ENCODE data around the gene TPH1.

The TPH1 gene

DNA sequence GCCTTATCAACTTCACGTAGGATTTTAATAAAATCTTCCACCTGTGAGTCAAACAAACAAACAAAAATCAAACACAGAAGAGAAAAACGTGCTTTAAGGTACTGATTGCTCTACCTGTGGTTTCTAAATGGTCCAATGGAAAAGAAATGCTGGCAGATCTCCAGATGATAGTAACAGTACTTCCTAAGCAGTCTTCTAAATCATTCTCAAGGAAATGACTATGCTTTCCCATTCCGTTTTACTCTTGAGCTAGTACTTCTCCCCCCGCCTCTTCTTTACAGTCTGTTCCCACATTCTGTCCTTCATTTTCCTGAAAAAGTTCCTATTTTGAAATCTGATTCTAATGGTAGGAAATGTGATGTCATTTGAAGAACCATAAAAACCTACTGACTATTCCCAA lies 34.4 kb upstream of the TPH1 start:
- TF ChIP-seq, protein P1, sequence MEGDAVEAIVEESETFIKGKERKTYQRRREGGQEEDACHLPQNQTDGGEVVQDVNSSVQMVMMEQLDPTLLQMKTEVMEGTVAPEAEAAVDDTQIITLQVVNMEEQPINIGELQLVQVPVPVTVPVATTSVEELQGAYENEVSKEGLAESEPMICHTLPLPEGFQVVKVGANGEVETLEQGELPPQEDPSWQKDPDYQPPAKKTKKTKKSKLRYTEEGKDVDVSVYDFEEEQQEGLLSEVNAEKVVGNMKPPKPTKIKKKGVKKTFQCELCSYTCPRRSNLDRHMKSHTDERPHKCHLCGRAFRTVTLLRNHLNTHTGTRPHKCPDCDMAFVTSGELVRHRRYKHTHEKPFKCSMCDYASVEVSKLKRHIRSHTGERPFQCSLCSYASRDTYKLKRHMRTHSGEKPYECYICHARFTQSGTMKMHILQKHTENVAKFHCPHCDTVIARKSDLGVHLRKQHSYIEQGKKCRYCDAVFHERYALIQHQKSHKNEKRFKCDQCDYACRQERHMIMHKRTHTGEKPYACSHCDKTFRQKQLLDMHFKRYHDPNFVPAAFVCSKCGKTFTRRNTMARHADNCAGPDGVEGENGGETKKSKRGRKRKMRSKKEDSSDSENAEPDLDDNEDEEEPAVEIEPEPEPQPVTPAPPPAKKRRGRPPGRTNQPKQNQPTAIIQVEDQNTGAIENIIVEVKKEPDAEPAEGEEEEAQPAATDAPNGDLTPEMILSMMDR (conservative IDR thresholded peaks at IDR 0.05; ENCODE audit: low read depth) = no peak
- DNase-seq (ENCODE audit: low spot score) = no peak
- no peak overlapping the region for H3K27ac ChIP-seq
- ChIA-PET CTCF (interaction anchor here (1.0 kb wide), 1 partner anchor 25 kb away, joined by 3 read pairs; the partner anchor contains the start of gene SAAL1), POLR2A (ENCODE audit: low non-redundant PET) (no interaction called here)

DNA sequence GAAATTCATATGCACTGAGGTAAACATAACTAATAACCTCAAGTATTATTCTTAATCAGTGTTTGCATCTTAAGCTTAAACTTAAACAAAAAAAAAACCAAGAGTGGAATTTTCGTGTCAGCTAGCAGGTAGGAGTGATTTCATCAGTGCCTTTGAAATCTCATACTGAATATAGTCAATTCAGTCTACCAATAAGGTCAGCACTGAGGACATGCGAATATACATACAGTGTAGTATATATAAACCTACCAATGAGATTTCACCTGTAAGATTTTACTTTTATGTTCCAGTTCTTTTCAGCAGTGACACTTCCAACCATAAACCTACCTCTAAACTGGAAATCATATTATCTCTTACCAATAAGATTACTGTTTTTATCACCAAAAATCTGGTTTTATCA lies 32.8 kb upstream of the TPH1 start:
- ChIA-PET POLR2A (ENCODE audit: low non-redundant PET) (interaction anchor here (0.6 kb wide), 2 partner anchors 22 to 27 kb away, joined by 3 read pairs; partner anchors contain the start of gene SAAL1), CTCF (no interaction called here)
- TF ChIP-seq, protein P1 (conservative IDR thresholded peaks at IDR 0.05; ENCODE audit: low read depth) = no peak
- no peak overlapping the region for H3K27ac ChIP-seq
- no peak for DNase-seq (ENCODE audit: low spot score)

DNA sequence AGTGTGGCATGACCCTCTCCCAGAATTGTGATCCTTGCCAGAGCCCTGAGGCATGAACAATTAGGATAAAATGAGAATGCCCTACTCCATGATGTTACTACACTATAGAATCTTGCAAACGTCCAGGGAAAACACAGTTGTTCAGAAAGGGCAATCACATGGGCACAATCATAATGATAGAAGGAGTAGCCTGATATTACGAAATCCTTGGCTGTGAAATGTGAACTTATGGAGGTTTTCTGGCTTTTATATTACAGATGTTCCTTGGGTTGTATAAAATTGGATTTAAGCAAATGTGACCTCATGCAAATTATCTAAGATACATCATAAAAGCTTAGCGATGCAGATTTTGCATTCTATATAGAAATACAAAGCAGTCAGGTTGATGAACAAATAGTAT lies 29.4 kb upstream of the TPH1 start:
- ChIA-PET CTCF (interaction anchor here (0.6 to 0.7 kb wide), 2 partner anchors 31 to 1271 kb away, joined by 4 to 5 read pairs; no protein-coding TSS in a partner anchor), POLR2A (ENCODE audit: low non-redundant PET) (no interaction called here)
- TF ChIP-seq, protein P1 (conservative IDR thresholded peaks at IDR 0.05; ENCODE audit: low read depth) = no peak
- no peak for DNase-seq (ENCODE audit: low spot score)
- no peak overlapping the region for H3K27ac ChIP-seq

DNA sequence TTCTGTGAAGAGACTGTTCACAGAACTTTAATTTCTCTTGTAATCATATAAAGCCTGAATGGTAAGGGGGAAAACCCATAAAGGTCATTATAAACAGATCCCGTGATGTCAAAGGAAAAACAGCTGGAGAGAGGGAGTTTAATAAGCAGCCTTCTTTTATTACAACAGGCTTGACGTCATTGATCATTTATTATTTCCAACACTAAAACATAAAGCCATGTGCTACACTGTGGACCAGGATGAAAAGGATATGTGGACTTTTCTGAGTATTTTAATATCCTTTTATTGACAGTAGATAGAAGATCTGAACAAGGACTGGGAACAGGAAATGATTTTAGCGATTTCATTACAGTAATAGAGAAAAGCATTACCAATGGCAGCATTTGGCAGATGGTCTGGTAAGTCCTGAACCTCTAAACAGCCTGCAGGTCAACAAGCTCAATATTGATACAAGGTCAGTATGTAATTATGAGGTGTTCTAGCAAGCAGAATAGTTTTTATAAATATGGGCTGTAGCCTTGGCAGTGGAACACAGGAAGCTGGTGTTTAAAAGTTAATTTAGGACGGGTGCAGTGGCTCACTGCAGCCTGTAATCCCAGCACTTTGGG lies 25.1 kb upstream of the TPH1 start:
- ChIA-PET CTCF (no interaction called here), POLR2A (ENCODE audit: low non-redundant PET) (no interaction called here)
- no peak overlapping the region for H3K27ac ChIP-seq
- TF ChIP-seq, protein P1 (conservative IDR thresholded peaks at IDR 0.05; ENCODE audit: low read depth) = no peak
- DNase-seq (ENCODE audit: low spot score) = no peak

DNA sequence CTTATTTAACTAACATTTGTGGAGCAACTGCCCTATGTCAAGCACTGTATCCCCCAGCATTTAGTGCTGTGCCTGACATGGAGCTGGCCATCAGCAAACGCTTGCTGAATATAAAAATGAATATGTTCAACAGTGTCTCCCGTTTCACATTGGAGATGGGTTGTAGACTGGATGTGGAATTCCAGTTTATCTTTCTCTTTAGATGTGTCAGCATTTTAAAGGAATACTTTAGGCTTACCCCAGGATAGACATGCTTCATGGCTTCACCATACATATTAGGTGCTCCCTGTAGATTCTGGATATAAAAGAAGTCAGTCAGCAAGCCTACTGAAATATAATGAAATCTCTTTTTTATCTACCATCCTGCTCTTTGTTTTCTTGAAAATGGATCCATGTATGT lies 21.3 kb upstream of the TPH1 start:
- no peak overlapping the region for H3K27ac ChIP-seq
- ChIA-PET POLR2A (ENCODE audit: low non-redundant PET) (no interaction called here), CTCF (interaction anchor here (0.6 kb wide), 1 partner anchor 681 kb away, joined by 6 read pairs; no protein-coding TSS in a partner anchor)
- TF ChIP-seq, protein P1 (conservative IDR thresholded peaks at IDR 0.05; ENCODE audit: low read depth) = no peak
- no peak for DNase-seq (ENCODE audit: low spot score)

DNA sequence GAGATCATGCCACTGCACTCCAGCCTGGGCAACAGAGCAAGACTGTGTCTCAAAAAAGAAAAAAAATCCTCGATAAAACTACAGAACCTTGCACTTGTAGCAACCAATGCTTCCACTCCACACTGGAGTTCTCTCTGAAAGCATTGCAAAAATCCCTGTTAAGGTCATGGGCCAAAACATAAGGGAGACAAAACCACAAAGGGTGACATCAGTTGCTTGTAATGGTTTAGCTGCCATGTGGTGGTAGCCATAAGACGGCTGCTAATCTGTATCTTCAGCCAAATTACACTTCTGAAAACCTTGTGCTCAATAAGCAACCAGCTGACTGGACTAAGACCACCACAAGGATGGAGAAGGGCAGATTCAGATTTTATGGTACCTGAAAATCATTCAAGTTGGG lies 20.6 kb upstream of the TPH1 start:
- no peak for DNase-seq (ENCODE audit: low spot score)
- ChIA-PET POLR2A (ENCODE audit: low non-redundant PET) (no interaction called here), CTCF (no interaction called here)
- TF ChIP-seq, protein P1 (conservative IDR thresholded peaks at IDR 0.05; ENCODE audit: low read depth) = no peak
- no peak overlapping the region for H3K27ac ChIP-seq
